ENCODE data around the gene PYDC1. TPM values are rescaled to one million over a fixed set of nuclear protein-coding genes. Genes with fewer than 3 reads are reported as not detected.

PYDC1 gene
- total and polyA plus RNA-seq, 2 donors (not counting 3 experiments of a cell fraction or from before 2014, with no cell fraction given): not detected

- H3K4me1 ChIP-seq (ENCODE audit: control insufficient read depth, extremely low read depth, insufficient read depth, low read length): no peaks in the 10 kb centered on the region
- ChIA-PET CTCF (no interaction called here), POLR2A (no interaction called here)
- no peak overlapping the region for H2AFZ ChIP-seq (ENCODE audit: low read depth, low read length)
- intact Hi-C loops (cut with micrococcal nuclease) (no loop called here), dilution Hi-C loops (cut with MboI; ENCODE audit: extremely low pct_ligation_motif_present, low sequenced_read_pairs) (no loop called here)
- H3K4me2 ChIP-seq (ENCODE audit: insufficient read depth, low read length): no peak overlapping the region
- DNase-seq (ENCODE audit: low read depth, low spot score): no peak
- no peaks in the 10 kb centered on the region for H3K9me3 ChIP-seq (replicated peaks; ENCODE audit: control insufficient read depth, insufficient read depth, low read length)
- FAIRE-seq: no peak
- no peaks in the 10 kb centered on the region for H3K36me3 ChIP-seq (ENCODE audit: control insufficient read depth in 2 of 2, extremely low read depth in 1 of 2, insufficient read depth in 2 of 2, low read length in 2 of 2)
- no peaks in the 10 kb centered on the region for H3K79me2 ChIP-seq (ENCODE audit: control insufficient read depth, insufficient read depth, low read length)
- H3K9me1 ChIP-seq (replicated peaks; ENCODE audit: control insufficient read depth, extremely low read depth, insufficient read depth, low read length): no peaks in the 10 kb centered on the region
- TF ChIP-seq EZH2 (IDR thresholded peaks at IDR 0.05; ENCODE audit: borderline replicate concordance, low read depth, low read length, severe bottlenecking) (no peak), CTCF (IDR thresholded peaks at IDR 0.05; ENCODE audit: extremely low read depth in 1 of 2, insufficient read depth in 1 of 2, low read depth in 1 of 2, low read length in 2 of 2) (no peak), MAX (IDR thresholded peaks at IDR 0.05; ENCODE audit: insufficient read depth, insufficient read length) (no peak), MYC (IDR thresholded peaks at IDR 0.05; ENCODE audit: low read depth, low read length) (no peak), POLR2AphosphoS5 (IDR thresholded peaks at IDR 0.05; ENCODE audit: insufficient read depth, low read depth, low read length) (no peak), POLR2A (IDR thresholded peaks at IDR 0.05; ENCODE audit: low read depth, low read length) (no peak), JUN (IDR thresholded peaks at IDR 0.05; ENCODE audit: borderline replicate concordance, insufficient read depth, insufficient read length, low read depth) (no peak), GATA2 (IDR thresholded peaks at IDR 0.05; ENCODE audit: insufficient read depth, insufficient read length, low read depth, low read length) (no peak)
- H3K27me3 ChIP-seq (ENCODE audit: control insufficient read depth in 2 of 2, insufficient read depth in 2 of 2, low read length in 2 of 2): no peaks in the 10 kb centered on the region
- BruUV-seq (replicated peaks): no TSS peak
- H3K27ac ChIP-seq (ENCODE audit: insufficient read depth, low read depth, low read length): no peak overlapping the region
- H4K20me1 ChIP-seq (replicated peaks; ENCODE audit: control insufficient read depth, extremely low read depth, insufficient read depth, low read length): no peaks in the 10 kb centered on the region
- H3K9ac ChIP-seq (replicated peaks; ENCODE audit: extremely low read depth, insufficient read depth, low read length): no peak overlapping the region
- H3K4me3 ChIP-seq (replicated peaks in 1 of 3; ENCODE audit: insufficient read depth in 1 of 3, low read depth in 1 of 3, low read length in 3 of 3): no peak overlapping the region
Measured at GRCh38 chr16:31260136-31260931, 43.4 kb upstream of the PYDC1 start.
